ENCODE data around the gene SEMA3C. TPM values are rescaled to one million over a fixed set of nuclear protein-coding genes. Genes with fewer than 3 reads are reported as not detected.
A peak's percentile ranks its signal among the peaks of the same experiment; 100 is the strongest.

The SEMA3C gene
- total and polyA plus RNA-seq, 2 donors (not counting 1 experiment from before 2014, with no cell fraction given) = 310 to 322 TPM

GRCh38 chr7:80837345-80837744 lies 81.5 kb downstream of the SEMA3C start:
- Histone ChIP-seq H3K9ac (ENCODE audit: insufficient read depth, low read length) (no peak overlapping the region), H3K9me3 (ENCODE audit: control insufficient read depth, insufficient read depth, low read depth, low read length) (no peaks in the 10 kb centered on the region), H3K4me1 (ENCODE audit: control insufficient read depth, extremely low read depth, insufficient read depth, low read length) (peaks cover 3% of the 10 kb centered on the region), H3K36me3 (ENCODE audit: control insufficient read depth, insufficient read depth, low read length) (no peaks in the 10 kb centered on the region), H2AFZ (ENCODE audit: low read length) (no peak overlapping the region), H3K4me2 (ENCODE audit: extremely low read depth, insufficient read depth, low read length) (no peak overlapping the region), H3K27me3 (ENCODE audit: control insufficient read depth, insufficient read depth, low read length) (no peaks in the 10 kb centered on the region), H3K27ac (ENCODE audit: insufficient read depth, low read length) (no peak overlapping the region), H3K79me2 (ENCODE audit: control insufficient read depth, insufficient read depth, low read length) (peaks cover 85% of the 10 kb centered on the region), H4K20me1 (ENCODE audit: control insufficient read depth, extremely low read depth, insufficient read depth, low read length) (no peaks in the 10 kb centered on the region), H3K4me3 (replicated peaks in 1 of 4; ENCODE audit: control extremely low read depth in 1 of 4, insufficient read depth in 1 of 4, low read depth in 3 of 4, low read length in 4 of 4) (no peak overlapping the region)
- peak in 1 of 2 donors; percentile 37 for DNase-seq (ENCODE audit: low read depth in 2 of 2)
- TF ChIP-seq EZH2 (IDR thresholded peaks at IDR 0.05; ENCODE audit: low read length, missing control alignments) = no peak
- TF ChIP-seq, protein P1, sequence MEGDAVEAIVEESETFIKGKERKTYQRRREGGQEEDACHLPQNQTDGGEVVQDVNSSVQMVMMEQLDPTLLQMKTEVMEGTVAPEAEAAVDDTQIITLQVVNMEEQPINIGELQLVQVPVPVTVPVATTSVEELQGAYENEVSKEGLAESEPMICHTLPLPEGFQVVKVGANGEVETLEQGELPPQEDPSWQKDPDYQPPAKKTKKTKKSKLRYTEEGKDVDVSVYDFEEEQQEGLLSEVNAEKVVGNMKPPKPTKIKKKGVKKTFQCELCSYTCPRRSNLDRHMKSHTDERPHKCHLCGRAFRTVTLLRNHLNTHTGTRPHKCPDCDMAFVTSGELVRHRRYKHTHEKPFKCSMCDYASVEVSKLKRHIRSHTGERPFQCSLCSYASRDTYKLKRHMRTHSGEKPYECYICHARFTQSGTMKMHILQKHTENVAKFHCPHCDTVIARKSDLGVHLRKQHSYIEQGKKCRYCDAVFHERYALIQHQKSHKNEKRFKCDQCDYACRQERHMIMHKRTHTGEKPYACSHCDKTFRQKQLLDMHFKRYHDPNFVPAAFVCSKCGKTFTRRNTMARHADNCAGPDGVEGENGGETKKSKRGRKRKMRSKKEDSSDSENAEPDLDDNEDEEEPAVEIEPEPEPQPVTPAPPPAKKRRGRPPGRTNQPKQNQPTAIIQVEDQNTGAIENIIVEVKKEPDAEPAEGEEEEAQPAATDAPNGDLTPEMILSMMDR (conservative IDR thresholded peaks at IDR 0.05 in 1 of 2, IDR thresholded peaks at IDR 0.05 in 1 of 2; ENCODE audit: low read depth in 1 of 2, low read length in 2 of 2) = no peak

- Histone ChIP-seq H3K4me2 (ENCODE audit: extremely low read depth, insufficient read depth, low read length) (no peak overlapping the region), H3K4me1 (ENCODE audit: control insufficient read depth, extremely low read depth, insufficient read depth, low read length) (peaks cover 8% of the 10 kb centered on the region), H2AFZ (ENCODE audit: low read length) (no peak overlapping the region), H3K27me3 (ENCODE audit: control insufficient read depth, insufficient read depth, low read length) (no peaks in the 10 kb centered on the region), H3K36me3 (ENCODE audit: control insufficient read depth, insufficient read depth, low read length) (no peaks in the 10 kb centered on the region), H3K9ac (ENCODE audit: insufficient read depth, low read length) (no peak overlapping the region), H4K20me1 (ENCODE audit: control insufficient read depth, extremely low read depth, insufficient read depth, low read length) (no peaks in the 10 kb centered on the region), H3K4me3 (replicated peaks in 1 of 4; ENCODE audit: control extremely low read depth in 1 of 4, insufficient read depth in 1 of 4, low read depth in 3 of 4, low read length in 4 of 4) (no peak overlapping the region), H3K79me2 (ENCODE audit: control insufficient read depth, insufficient read depth, low read length) (peaks cover 89% of the 10 kb centered on the region), H3K27ac (ENCODE audit: insufficient read depth, low read length) (no peak overlapping the region), H3K9me3 (ENCODE audit: control insufficient read depth, insufficient read depth, low read depth, low read length) (no peaks in the 10 kb centered on the region)
- no peak for DNase-seq (ENCODE audit: low read depth in 2 of 2)
- no peak for TF ChIP-seq EZH2 (IDR thresholded peaks at IDR 0.05; ENCODE audit: low read length, missing control alignments)
- TF ChIP-seq, protein P1 (conservative IDR thresholded peaks at IDR 0.05 in 1 of 2, IDR thresholded peaks at IDR 0.05 in 1 of 2; ENCODE audit: low read depth in 1 of 2, low read length in 2 of 2) = no peak
Observed at GRCh38 chr7:80835251-80835650, 83.6 kb downstream of the SEMA3C start.

GRCh38 chr7:80833289-80834268 lies 85.3 kb downstream of the SEMA3C start:
- Histone ChIP-seq H4K20me1 (ENCODE audit: control insufficient read depth, extremely low read depth, insufficient read depth, low read length) (no peaks in the 10 kb centered on the region), H3K4me1 (ENCODE audit: control insufficient read depth, extremely low read depth, insufficient read depth, low read length) (peaks cover 8% of the 10 kb centered on the region), H3K4me3 (replicated peaks in 1 of 4; ENCODE audit: control extremely low read depth in 1 of 4, insufficient read depth in 1 of 4, low read depth in 3 of 4, low read length in 4 of 4) (no peak overlapping the region), H3K27me3 (ENCODE audit: control insufficient read depth, insufficient read depth, low read length) (no peaks in the 10 kb centered on the region), H3K9ac (ENCODE audit: insufficient read depth, low read length) (no peak overlapping the region), H3K4me2 (ENCODE audit: extremely low read depth, insufficient read depth, low read length) (no peak overlapping the region), H3K9me3 (ENCODE audit: control insufficient read depth, insufficient read depth, low read depth, low read length) (no peaks in the 10 kb centered on the region), H3K27ac (ENCODE audit: insufficient read depth, low read length) (peak overlapping the region; percentile 5), H3K79me2 (ENCODE audit: control insufficient read depth, insufficient read depth, low read length) (peaks cover 82% of the 10 kb centered on the region), H2AFZ (ENCODE audit: low read length) (no peak overlapping the region), H3K36me3 (ENCODE audit: control insufficient read depth, insufficient read depth, low read length) (no peaks in the 10 kb centered on the region)
- peak; percentile 48 to 93 for DNase-seq (ENCODE audit: low read depth in 2 of 2)
- no peak for TF ChIP-seq EZH2 (IDR thresholded peaks at IDR 0.05; ENCODE audit: low read length, missing control alignments)
- TF ChIP-seq, protein P1 (conservative IDR thresholded peaks at IDR 0.05 in 1 of 2, IDR thresholded peaks at IDR 0.05 in 1 of 2; ENCODE audit: low read depth in 1 of 2, low read length in 2 of 2) = no peak
